GOT3 (cell line): ENCODE data around the gene YWHAE.
"Not testable (repeated sequence)": the region's sequence is repeated elsewhere in the genome, so short reads cannot be mapped to it uniquely, and the experiment has no call there.

Source experiments
- DNase-seq: peaks from one replicate; lab custom pipeline; 2025; ENCODE audit warnings: mixed read lengths; lab: John Stamatoyannopoulos, UW

Gene YWHAE

GRCh38 chr17:1325766-1326165 lies 74.3 kb downstream of the YWHAE start:
- DNase-seq, result no peak

GRCh38 chr17:1324201-1324771 lies 75.7 kb downstream of the YWHAE start:
- no peak for DNase-seq

- DNase-seq, result no peak
Measured at GRCh38 chr17:1323336-1323735, 76.7 kb downstream of the YWHAE start.

- DNase-seq, result no peak
Measured at GRCh38 chr17:1322480-1322879, 77.5 kb downstream of the YWHAE start.

- DNase-seq, result no peak
Measured at GRCh38 chr17:1322014-1322428, 78.0 kb downstream of the YWHAE start.

- no peak for DNase-seq
Measured at GRCh38 chr17:1315891-1316403, 84.1 kb downstream of the YWHAE start.

- DNase-seq, result no peak
Measured at GRCh38 chr17:1315409-1315808, 84.6 kb downstream of the YWHAE start.

- no peak for DNase-seq
Measured at GRCh38 chr17:1313270-1314005, 86.6 kb downstream of the YWHAE start.

- no peak for DNase-seq
Measured at GRCh38 chr17:1312261-1312870, 87.7 kb downstream of the YWHAE start.

- DNase-seq, result not testable (repeated sequence)
Measured at GRCh38 chr17:1307829-1308228, 92.2 kb downstream of the YWHAE start.

- no peak for DNase-seq
Measured at GRCh38 chr17:1304962-1305563, 95.0 kb downstream of the YWHAE start.

GRCh38 chr17:1304522-1304921 lies 95.5 kb downstream of the YWHAE start:
- no peak for DNase-seq

GRCh38 chr17:1302761-1303160 lies 97.3 kb downstream of the YWHAE start:
- DNase-seq, result no peak

- DNase-seq, result no peak
Measured at GRCh38 chr17:1301546-1301945, 98.5 kb downstream of the YWHAE start.

GRCh38 chr17:1300371-1300905 lies 99.6 kb downstream of the YWHAE start:
- DNase-seq, result no peak

GRCh38 chr17:1299552-1300370 lies 100.3 kb downstream of the YWHAE start:
- no peak for DNase-seq

- DNase-seq, result no peak
Measured at GRCh38 chr17:1298606-1299005, 101.4 kb downstream of the YWHAE start.
